ENCODE measurements around the gene LCOR. TPM values are rescaled to one million over a fixed set of nuclear protein-coding genes. Genes with fewer than 3 reads are reported as not detected.
A peak's percentile ranks its signal among the peaks of the same experiment; 100 is the strongest.

LCOR gene
- total and polyA plus RNA-seq, 9 of the 15 experiments (the other 6 are each of a cell fraction or from before 2014, with no cell fraction given), result 3.6 to 25.2 (median 14.4) TPM

- TF ChIP-seq E2F6 (IDR thresholded peaks at IDR 0.05; ENCODE audit: borderline replicate concordance in 1 of 2, extremely low read depth in 1 of 2, insufficient read depth in 1 of 2, insufficient read length in 1 of 2, low read depth in 1 of 2, low read length in 1 of 2, poor library complexity in 1 of 2, severe bottlenecking in 1 of 2), result peak in 1 of 2 experiments; percentile 13
These were observed 166.3 kb downstream of the LCOR start (continued) for GRCh38 chr10:96998329-96998888.

- peaks cover 2 to 3% of the 10 kb centered on the region in 2 experiments; a peak in 2 of 5 replicates for H3K4me1 ChIP-seq (replicated peaks in 1 of 2; ENCODE audit: control insufficient read depth in 2 of 2, insufficient read depth in 2 of 2, low read length in 2 of 2)
- no peaks in the 10 kb centered on the region for H3K79me2 ChIP-seq (ENCODE audit: control insufficient read depth, insufficient read depth, low read length)
- WGBS (ENCODE audit: insufficient coverage, low coverage, missing lambda C conversion rate), result 0% methylated on average over 2 of the region's 4 CpGs
- no peaks in the 10 kb centered on the region for H3K27me3 ChIP-seq (ENCODE audit: control insufficient read depth in 2 of 2, insufficient read depth in 2 of 2, low read length in 2 of 2)
- H2AFZ ChIP-seq (ENCODE audit: low read depth, low read length), result no peak overlapping the region
- intact Hi-C loops (cut with micrococcal nuclease) (no loop called here), in situ Hi-C loops (cut with MboI) (no loop called here)
- H3K9me3 ChIP-seq (replicated peaks; ENCODE audit: control insufficient read depth, insufficient read depth, low read depth, low read length), result no peaks in the 10 kb centered on the region
- H3K36me3 ChIP-seq (ENCODE audit: control insufficient read depth, insufficient read depth, low read length), result no peaks in the 10 kb centered on the region
- no peaks in the 10 kb centered on the region for H3K9me1 ChIP-seq (ENCODE audit: control insufficient read depth, insufficient read depth, low read length)
- no TSS peak for BruUV-seq (replicated peaks)
- ATAC-seq, result no peak
- ChIA-PET POLR2A (interaction anchor here (0.5 kb wide), 1 partner anchor 11 kb away, joined by 3 read pairs; no protein-coding TSS in a partner anchor), CTCF (ENCODE audit: low intra/inter-chr PET ratio) (no interaction called here)
- no peaks in the 10 kb centered on the region for H4K20me1 ChIP-seq (replicated peaks; ENCODE audit: control insufficient read depth, insufficient read depth, low read length)
- no peak for FAIRE-seq
- no peak for DNase-seq (ENCODE audit: extremely low read depth in 1 of 4, low spot score in 3 of 4)
- no peak overlapping the region for H3K4me3 ChIP-seq
- H3K9ac ChIP-seq (ENCODE audit: insufficient read depth in 1 of 2, low read depth in 2 of 2, low read length in 2 of 2), result no peak overlapping the region
- H3K4me2 ChIP-seq (ENCODE audit: insufficient read depth, low read length), result no peak overlapping the region
- no peak for TF ChIP-seq CREB3L1 (IDR thresholded peaks at IDR 0.05; ENCODE audit: borderline replicate concordance, low read depth)
- TF ChIP-seq FOXK1 (CRISPR knock-in tag; IDR thresholded peaks at IDR 0.05; ENCODE audit: borderline replicate concordance), result no peak
- no peak for TF ChIP-seq GTF2A2 (tag; IDR thresholded peaks at IDR 0.05)
- H3K27ac ChIP-seq (ENCODE audit: extremely low read depth, low read depth, low read length), result no peak overlapping the region
These were observed 167.2 kb downstream of the LCOR start for GRCh38 chr10:96999337-96999736.
